B cell (primary cell): Measurements from ENCODE around the gene PTH1R. TPM values are rescaled to one million over a fixed set of nuclear protein-coding genes. Genes with fewer than 3 reads are reported as not detected.

Experiments
- ATAC-seq: fragments of 200-7000 bp; cut with Tn5 transposase; one replicate; pipeline ENCODE4 v1.10.0; 2021; ENCODE audit warnings: low read depth, mild to moderate bottlenecking, moderate number of reproducible peaks, moderate library complexity
- CTCF ChIA-PET: fragments of 350-600 bp; sonication (Branson Sonifier 250); formaldehyde crosslinking; loops from one replicate; lab custom pipeline; 2021; ENCODE audit warnings: antibody characterized with exemption, inconsistent platforms; lab: Charles Lee
- POLR2A ChIA-PET: fragments of 350-600 bp; sonication (Branson Sonifier 250); formaldehyde crosslinking; loops from one replicate; lab custom pipeline; 2021; ENCODE audit warnings: antibody characterized with exemption; lab: Charles Lee
- DNase-seq: peaks from one replicate; pipeline ENCODE4 v3.0.0; 2013
- H2AFZ ChIP-seq: 2 replicates; pipeline ENCODE4 v1.6.1; 2012; ENCODE audit warnings: mild to moderate bottlenecking, low read depth, low read length; ENCODE audit not compliant: insufficient read depth, poor library complexity, severe bottlenecking
- H3K27ac ChIP-seq, 2 donors: 1 replicate in 1 of 2; 2 replicates in 1 of 2; pipeline ENCODE4 v1.5.1; 2012 to 2013; ENCODE audit warnings: low read length in 2 of 2, mild to moderate bottlenecking in 2 of 2, moderate library complexity in 1 of 2
- H3K27me3 ChIP-seq, 4 experiments: fragments of 200-600 bp in 1 of 4; sonication (generic) in 1 of 4; replicated peaks in 1 of 4; 1 replicate in 2 of 4; 2 replicates in 2 of 4; pipeline versions ENCODE4 v1.6.1 to v1.7.0; 2013 to 2016; ENCODE audit warnings: low read length in 3 of 4, mild to moderate bottlenecking in 2 of 4, mixed read lengths in 1 of 4, moderate library complexity in 1 of 4; ENCODE audit not compliant: insufficient read depth in 4 of 4, control insufficient read depth in 3 of 4; ENCODE audit errors: control extremely low read depth in 1 of 4
- H3K36me3 ChIP-seq, 2 experiments: replicated peaks in 1 of 2; 1 replicate in 1 of 2; 2 replicates in 1 of 2; pipeline versions ENCODE4 v1.6.1 to v1.7.1; 2013; ENCODE audit warnings: low read length in 1 of 2; ENCODE audit not compliant: insufficient read depth in 2 of 2, control insufficient read depth in 1 of 2; ENCODE audit errors: control extremely low read depth in 1 of 2, extremely low read depth in 1 of 2
- H3K4me1 ChIP-seq, 2 donors: fragments of 200-600 bp in 1 of 2; sonication (generic) in 1 of 2; 1 replicate in 1 of 2; 2 replicates in 1 of 2; pipeline versions ENCODE4 v1.5.1 to v1.6.1; 2013 to 2017; ENCODE audit warnings: low read length in 2 of 2; ENCODE audit not compliant: control insufficient read depth in 2 of 2, insufficient read depth in 2 of 2
- H3K4me2 ChIP-seq: replicated peaks from 2 replicates; pipeline ENCODE3; 2012; ENCODE audit warnings: mild to moderate bottlenecking, low read depth, low read length; ENCODE audit not compliant: poor library complexity, severe bottlenecking
- H3K4me3 ChIP-seq, 5 experiments: fragments of 200-600 bp in 1 of 5; sonication (generic) in 1 of 5; 1 replicate in 3 of 5; 2 replicates in 2 of 5; pipeline versions ENCODE4 v1.5.1 to v1.7.0; 2011 to 2016; ENCODE audit warnings: low read length in 4 of 5, mild to moderate bottlenecking in 4 of 5, low read depth in 2 of 5, control low read depth in 1 of 5, moderate library complexity in 1 of 5; ENCODE audit not compliant: insufficient read depth in 1 of 5; ENCODE audit errors: control extremely low read depth in 1 of 5, extremely low read depth in 1 of 5
- H3K79me2 ChIP-seq: fragments of 200-600 bp; sonication (generic); one replicate; pipeline ENCODE4 v1.6.0; 2016; ENCODE audit warnings: low read length; ENCODE audit not compliant: control insufficient read depth, insufficient read depth
- H3K9ac ChIP-seq: fragments of 200-600 bp; sonication (generic); 2 replicates; pipeline ENCODE4 v1.6.1; 2017; ENCODE audit warnings: mild to moderate bottlenecking, low read length, moderate library complexity
- H3K9me3 ChIP-seq, 3 donors: one replicate each; pipeline versions ENCODE4 v1.6.1 to v1.7.1; 2013; ENCODE audit warnings: low read length in 2 of 3; ENCODE audit not compliant: control insufficient read depth in 2 of 3, insufficient read depth in 1 of 3; ENCODE audit errors: control extremely low read depth in 1 of 3
- H4K20me1 ChIP-seq: 2 replicates; pipeline ENCODE4 v1.6.0; 2012; ENCODE audit warnings: mild to moderate bottlenecking, low read length; ENCODE audit not compliant: insufficient read depth, control insufficient read depth, poor library complexity, severe bottlenecking
- H3K27ac Mint-ChIP-seq: one replicate; pipeline ENCODE4 v1.8.0; 2021; ENCODE audit warnings: mixed read lengths
- H3K27me3 Mint-ChIP-seq: one replicate; pipeline ENCODE4 v1.8.0; 2021; ENCODE audit warnings: mixed read lengths
- H3K4me1 Mint-ChIP-seq: one replicate; pipeline ENCODE4 v1.8.0; 2021; ENCODE audit warnings: mixed read lengths
- H3K4me3 Mint-ChIP-seq: one replicate; pipeline ENCODE4 v1.8.0; 2021; ENCODE audit warnings: mixed read lengths
- H3K9me3 Mint-ChIP-seq: one replicate; pipeline ENCODE4 v1.8.0; 2022; ENCODE audit warnings: mixed read lengths; ENCODE audit not compliant: insufficient read depth
- EZH2 ChIP-seq: IDR thresholded peaks from 2 replicates; pipeline ENCODE4 v1.6.1; 2012; ENCODE audit warnings: borderline replicate concordance, low read depth, mild to moderate bottlenecking, moderate library complexity, low read length; ENCODE audit not compliant: insufficient read depth, poor library complexity, severe bottlenecking
- WGBS: methylation state at CpG from one replicate; pipeline ENCODE4 v1.1.5; 2013; ENCODE audit warnings: missing lambda C conversion rate; ENCODE audit not compliant: insufficient coverage; 5-methylcytosine and 5-hydroxymethylcytosine counted together
- intact Hi-C: fragments of 100-400 bp; cut with micrococcal nuclease; formaldehyde crosslinking; loops from one replicate; pipeline ENCODE4 v1.10.0; 2022
- polyA plus RNA-seq: library from polyadenylated mRNA; depleted of rRNA; stranded (reverse); fragments of >200 nt; gene quantifications from 2 replicates; pipeline ENCODE4 v1.2.3, GENCODE V29; 2012
- total RNA-seq, 2 donors: library from RNA; stranded (reverse); fragments of 120-200 nt in 1 of 2; gene quantifications; 1 replicate in 1 of 2; 2 replicates in 1 of 2; pipeline versions ENCODE4 v1.2.3 to v1.2.4, GENCODE V29; 2013 to 2022
- TF ChIP-seq, protein P1 (sequence below): fragments of 200-600 bp; IDR thresholded peaks from one replicate; pipeline ENCODE4 v1.8.0; 2022; ENCODE audit warnings: antibody characterized with exemption, mild to moderate bottlenecking

Gene PTH1R
- total and polyA plus RNA-seq, 2 donors (not counting 1 experiment from before 2014, with no cell fraction given), result not detected

- Histone ChIP-seq H3K79me2 (peaks cover 5% of the 10 kb centered on the region), H3K27ac (no peak overlapping the region), H3K4me2 (no peak overlapping the region), H4K20me1 (peaks cover 12% of the 10 kb centered on the region), H3K9me3 (peaks cover 0 to 3% (median 1%) of the 10 kb centered on the region in 3 donors), H2AFZ (no peak overlapping the region), H3K27me3 (no peaks in the 10 kb centered on the region), H3K4me3 (no peak overlapping the region), H3K9ac (no peak overlapping the region), H3K4me1 (no peaks in the 10 kb centered on the region), H3K36me3 (peaks cover 15 to 45% of the 10 kb centered on the region in 2 experiments)
- Mint-ChIP-seq H3K27ac (no peak overlapping the region), H3K4me3 (no peak overlapping the region), H3K9me3 (peaks cover 3% of the 10 kb centered on the region), H3K27me3 (no peaks in the 10 kb centered on the region), H3K4me1 (peaks cover 1% of the 10 kb centered on the region)
- intact Hi-C loops, result no loop called here
- POLR2A ChIA-PET, result no interaction called here
- no CpG with 5 or more reads among the region's 1 CpG for WGBS
- ATAC-seq (no peak), DNase-seq (no peak)
- CTCF ChIA-PET, result no interaction called here
- TF ChIP-seq, protein P1, sequence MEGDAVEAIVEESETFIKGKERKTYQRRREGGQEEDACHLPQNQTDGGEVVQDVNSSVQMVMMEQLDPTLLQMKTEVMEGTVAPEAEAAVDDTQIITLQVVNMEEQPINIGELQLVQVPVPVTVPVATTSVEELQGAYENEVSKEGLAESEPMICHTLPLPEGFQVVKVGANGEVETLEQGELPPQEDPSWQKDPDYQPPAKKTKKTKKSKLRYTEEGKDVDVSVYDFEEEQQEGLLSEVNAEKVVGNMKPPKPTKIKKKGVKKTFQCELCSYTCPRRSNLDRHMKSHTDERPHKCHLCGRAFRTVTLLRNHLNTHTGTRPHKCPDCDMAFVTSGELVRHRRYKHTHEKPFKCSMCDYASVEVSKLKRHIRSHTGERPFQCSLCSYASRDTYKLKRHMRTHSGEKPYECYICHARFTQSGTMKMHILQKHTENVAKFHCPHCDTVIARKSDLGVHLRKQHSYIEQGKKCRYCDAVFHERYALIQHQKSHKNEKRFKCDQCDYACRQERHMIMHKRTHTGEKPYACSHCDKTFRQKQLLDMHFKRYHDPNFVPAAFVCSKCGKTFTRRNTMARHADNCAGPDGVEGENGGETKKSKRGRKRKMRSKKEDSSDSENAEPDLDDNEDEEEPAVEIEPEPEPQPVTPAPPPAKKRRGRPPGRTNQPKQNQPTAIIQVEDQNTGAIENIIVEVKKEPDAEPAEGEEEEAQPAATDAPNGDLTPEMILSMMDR, result no peak
- no peak for TF ChIP-seq EZH2
These were observed 38.8 kb downstream of the PTH1R start for GRCh38 chr3:46916278-46916677.

DNA sequence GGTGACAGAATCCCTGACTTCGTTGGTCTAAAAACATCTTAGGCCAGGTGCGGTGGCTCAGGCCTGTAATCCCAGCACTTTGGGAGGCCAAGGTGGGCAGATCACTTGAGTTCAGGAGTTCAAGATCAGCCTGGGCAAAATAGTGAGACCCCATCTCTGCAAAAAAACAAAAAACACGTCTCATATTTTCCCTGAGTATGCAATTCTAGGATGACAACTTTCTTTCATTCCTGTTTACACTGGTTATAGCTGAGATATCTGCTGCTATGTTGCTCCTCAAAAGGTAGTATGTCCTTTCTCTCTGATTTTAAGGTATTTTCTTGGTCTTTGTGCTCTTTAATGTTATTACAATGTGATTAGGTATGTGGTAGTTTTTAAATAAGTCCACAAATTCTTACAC, 39.3 kb downstream of the PTH1R start:
- H3K27ac Mint-ChIP-seq, result no peak overlapping the region
- TF ChIP-seq, protein P1, result no peak
- TF ChIP-seq EZH2, result no peak
- WGBS, result 90% methylated on average over 2 of the region's 3 CpGs

More for the DNA sequence above, 39.3 kb downstream of the PTH1R start:
- POLR2A ChIA-PET, result no interaction called here
- Histone ChIP-seq H3K27ac (no peak overlapping the region), H3K79me2 (peaks cover 5% of the 10 kb centered on the region), H3K4me1 (no peaks in the 10 kb centered on the region), H3K4me3 (no peak overlapping the region), H3K9me3 (peaks cover 0 to 3% (median 1%) of the 10 kb centered on the region in 3 donors), H4K20me1 (peaks cover 17% of the 10 kb centered on the region), H3K36me3 (peaks cover 15 to 50% of the 10 kb centered on the region in 2 experiments), H3K4me2 (no peak overlapping the region), H3K9ac (no peak overlapping the region), H3K27me3 (no peaks in the 10 kb centered on the region), H2AFZ (no peak overlapping the region)
- Mint-ChIP-seq H3K27me3 (no peaks in the 10 kb centered on the region), H3K4me3 (no peak overlapping the region), H3K4me1 (peaks cover 1% of the 10 kb centered on the region), H3K9me3 (peaks cover 3% of the 10 kb centered on the region)
- intact Hi-C loops, result no loop called here
- DNase-seq (no peak), ATAC-seq (no peak)
- CTCF ChIA-PET, result no interaction called here
